ENCODE measurements around the gene UBTD1.
"Not testable (repeated sequence)": the region's sequence is repeated elsewhere in the genome, so short reads cannot be mapped to it uniquely, and the experiment has no call there.

Gene UBTD1

DNA sequence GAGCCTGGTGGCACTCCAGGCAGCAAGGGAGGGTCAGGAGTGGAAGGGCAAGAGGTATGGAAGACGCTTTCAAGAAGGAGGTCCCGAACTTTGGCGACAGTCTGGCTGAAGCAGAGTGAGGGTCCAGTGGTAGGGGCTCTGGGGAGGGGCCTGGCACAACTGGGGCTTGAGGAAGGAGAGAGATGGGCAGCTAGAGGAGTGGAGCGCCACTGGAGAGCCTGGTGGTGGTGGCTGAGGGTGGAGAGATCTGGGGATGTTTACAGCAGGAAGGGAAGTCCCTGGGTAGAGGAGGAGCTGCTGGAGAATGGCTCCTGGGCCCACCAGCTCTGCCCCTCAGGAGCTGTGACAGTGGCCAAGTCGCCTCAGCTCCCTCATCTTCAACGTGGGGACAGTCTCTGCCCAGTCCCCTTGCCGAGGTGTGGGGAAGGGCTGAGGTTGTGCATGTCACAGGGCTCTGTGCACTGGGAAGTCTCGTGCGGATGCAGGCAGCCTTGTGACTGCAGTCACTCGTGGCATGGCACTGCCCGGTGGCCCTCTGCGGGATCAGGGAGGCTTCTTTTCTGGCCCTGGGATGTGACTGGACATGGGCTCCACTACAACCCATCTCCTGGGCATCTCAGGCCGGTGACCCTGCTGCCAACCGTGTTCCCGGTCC is 18.5 kb downstream of the UBTD1 start:
- DNase-seq, result no peak

DNA sequence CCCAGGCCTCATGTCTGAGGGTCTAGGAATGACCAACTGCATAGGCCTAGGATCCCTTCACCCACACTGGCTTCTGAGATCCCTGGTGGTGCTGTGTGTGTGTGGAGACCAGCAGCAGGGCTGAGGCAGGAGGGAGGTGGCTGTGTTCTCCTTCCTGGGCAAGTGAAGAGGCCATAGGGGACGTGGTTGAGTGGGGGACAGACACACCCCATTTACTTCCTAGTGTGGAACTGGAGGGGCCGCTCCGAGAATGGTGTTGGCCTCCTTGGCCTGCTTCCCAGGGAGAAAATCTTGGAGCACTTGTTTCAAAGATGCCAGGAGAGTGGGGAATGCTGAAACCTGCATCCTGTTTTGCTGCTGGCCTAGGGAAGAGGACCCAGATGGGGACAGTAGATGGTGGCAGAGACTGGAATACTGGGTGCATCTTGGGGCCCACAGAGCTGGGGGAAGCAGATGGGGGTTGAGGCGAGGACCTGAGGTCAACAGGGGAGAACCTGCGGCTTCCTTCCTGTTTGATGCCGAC is 19.1 kb downstream of the UBTD1 start:
- no peak for DNase-seq

DNA sequence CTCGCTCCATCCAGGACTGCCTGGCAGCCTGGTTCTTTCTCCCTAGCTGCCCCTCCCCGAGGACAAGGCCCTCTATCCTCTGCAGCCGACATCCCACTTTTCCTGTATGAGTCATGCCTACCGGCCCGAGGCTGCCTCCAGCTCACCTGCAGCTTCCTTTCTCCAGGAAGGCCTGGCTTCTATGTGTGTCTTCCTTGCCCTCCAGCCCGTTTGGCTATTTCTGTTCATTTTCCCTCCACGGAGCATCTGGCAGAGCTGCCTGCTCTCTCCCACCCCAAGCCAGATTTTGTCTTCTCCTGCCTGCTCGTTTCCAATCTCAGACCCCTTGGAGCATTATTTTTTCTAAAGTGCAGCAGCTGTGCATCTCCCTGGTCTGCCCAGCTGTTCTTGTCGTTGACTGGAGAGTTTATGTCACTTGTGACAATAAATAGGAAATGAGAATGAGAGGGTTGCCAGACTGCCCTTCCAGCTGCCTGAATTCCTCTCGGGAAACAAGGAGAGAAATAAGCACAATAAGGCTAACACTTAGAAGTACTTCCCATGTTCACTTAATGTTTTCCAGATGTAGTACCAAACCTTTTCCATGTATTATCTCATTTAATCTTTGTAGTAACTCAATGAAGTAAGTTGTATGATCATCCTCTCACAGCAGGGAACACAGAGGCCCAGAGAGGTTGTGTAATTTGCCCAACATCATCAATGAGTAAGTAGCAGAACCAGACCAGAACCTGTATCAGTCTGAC is 19.7 kb downstream of the UBTD1 start:
- DNase-seq, result no peak

DNA sequence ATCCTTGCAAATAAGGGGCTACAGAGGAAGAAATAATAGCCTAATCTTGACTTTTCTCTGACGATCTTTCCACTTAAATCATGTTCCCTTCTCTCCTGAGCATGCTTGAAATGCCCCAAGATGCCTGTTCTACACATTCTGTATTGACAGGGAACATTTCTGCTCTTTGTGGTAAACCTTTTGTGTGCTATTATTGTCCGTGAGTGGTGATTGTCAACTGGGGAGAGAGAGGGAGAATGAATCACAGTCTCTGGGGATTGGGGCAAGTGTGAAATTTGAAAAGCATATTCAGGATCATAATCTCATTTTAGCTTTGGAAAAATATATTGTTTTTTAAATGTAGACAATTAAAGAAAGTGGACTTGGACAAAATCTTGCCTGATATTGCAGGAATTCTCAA is 20.6 kb downstream of the UBTD1 start:
- no peak for DNase-seq

DNA sequence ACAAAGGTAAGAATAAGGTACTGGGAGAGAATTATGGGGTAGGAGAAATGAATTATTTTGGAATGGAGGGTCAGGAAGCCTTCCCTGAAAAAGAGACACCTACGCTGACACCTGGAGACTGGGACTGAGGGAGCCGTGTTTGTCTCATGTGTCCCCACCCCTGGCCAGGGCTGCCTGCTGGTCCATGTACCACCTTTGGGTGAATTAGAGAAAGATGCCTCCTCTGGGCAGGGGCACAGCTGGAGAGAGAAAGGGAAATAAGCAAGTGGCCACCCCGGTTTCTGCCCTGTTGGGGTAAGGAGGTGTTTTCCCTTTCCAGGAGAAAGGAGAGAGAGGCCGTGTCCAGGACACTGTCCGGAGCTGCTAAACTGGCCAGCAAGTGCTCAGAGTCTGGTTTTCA is 21.8 kb downstream of the UBTD1 start:
- no peak for DNase-seq

DNA sequence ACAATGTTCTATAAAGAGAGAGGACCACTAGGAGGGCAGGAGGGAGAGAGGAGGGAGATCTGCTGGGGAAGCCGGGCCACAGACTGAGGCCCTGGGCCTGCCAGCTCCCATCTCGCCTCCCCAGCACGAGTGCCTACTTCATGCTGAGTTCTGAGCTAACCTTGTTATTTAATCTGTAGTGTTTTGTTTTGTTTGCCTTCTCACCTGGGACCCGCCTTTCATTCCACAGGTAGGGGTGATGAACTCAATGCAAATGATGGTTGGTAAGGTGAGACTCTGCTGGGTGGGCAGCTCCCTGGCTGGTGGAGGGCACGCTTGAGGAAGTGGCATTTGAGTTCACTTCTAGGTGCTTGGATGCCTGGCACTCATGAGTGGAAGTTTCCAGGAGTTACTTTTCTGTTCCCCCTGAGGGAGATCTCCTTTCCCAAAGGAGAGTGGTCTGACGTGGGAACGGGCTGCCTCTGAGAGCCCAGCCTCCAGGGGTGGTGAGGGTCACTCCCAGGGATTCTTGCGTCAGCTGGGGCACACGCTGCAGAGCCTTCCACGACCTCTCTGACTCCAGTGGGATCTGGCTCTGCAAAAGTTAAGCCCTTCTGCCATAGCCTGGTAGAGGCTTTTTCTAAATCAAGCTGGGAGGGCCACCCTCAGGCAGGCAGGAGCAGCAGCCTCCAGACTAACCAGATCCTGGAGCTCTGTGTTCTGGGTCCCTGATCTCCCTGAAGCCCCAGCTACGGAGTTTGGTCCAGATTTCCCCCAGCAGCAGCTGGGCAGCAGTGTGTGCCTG is 22.4 kb downstream of the UBTD1 start:
- no peak for DNase-seq

DNA sequence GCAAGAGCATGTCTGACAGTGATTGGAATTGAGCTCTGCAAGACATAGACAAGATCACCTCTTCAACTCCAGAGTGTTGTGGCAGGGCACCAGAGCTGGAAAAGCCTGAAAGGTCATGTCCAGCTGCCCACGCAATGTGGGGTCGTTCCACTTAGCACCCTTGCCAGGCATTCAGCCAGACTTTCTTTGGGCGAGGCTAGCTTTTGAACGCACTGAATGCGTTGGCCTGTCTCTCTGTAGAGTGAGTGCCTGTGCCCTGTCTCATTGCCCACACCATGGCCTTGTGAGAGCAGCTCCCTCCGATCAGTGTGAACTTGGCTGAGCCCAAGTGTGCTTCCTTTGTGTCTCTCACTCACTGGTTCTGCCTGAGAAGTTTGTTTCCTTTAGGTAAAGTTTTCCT is 23.3 kb downstream of the UBTD1 start:
- no peak for DNase-seq

DNA sequence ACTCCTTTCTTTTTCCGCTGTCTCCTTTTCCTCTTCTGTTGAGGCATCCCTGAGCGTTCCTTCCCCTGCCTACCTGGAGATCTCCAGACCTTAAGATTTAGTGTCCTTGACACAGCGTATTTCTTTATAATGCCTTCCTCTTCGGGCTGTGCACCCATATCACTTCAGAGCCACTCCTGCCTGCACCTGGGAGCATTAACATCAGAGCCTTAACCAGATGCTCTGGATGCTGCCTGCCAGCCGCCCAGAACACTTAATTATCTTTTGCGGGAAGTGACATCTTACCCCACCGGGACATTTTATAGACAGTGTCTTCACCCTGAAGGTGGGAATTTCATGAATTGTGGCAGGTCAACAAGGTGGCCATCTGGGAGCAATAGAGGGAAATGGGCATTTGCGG is 24.2 kb downstream of the UBTD1 start:
- no peak for DNase-seq

DNA sequence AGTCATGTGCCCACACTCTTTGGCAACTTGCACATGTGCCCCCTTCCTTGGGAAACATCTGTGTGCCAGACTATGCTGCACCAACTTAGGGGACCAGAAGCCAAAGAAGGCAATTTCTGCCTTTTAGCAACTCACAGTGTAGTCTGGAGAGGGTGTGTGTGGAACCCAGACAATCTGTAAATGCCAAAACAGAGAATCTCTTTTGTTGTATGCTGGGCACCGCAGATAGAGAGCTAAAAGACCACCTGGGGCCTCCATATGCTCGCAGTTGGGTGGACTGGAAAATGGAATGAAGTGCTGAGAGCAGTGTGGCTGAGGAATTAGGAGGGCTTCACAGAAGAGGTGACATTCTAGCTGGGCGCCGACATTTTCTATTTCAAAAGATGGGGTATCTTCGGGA is 26.4 kb downstream of the UBTD1 start:
- no peak for DNase-seq

DNA sequence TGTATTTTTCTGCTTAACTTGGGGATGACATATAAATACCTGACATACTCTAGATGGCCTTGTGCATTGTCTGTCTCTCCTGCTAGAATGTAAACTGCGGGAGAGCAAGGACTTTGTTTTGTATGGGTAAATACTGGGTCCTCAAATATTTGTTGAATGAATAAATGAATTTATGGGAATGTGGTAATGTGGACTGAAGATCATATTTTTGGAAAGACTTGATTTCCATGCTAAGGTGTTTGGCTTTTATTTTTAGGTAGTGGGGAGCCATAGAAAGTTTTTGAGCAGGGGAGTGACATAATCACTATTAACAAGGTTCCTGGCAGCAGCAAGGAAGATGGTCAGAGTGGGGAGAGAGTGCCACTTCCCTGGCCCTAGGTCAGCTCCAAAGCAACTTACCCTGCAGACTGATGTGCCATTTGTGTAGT is 27.0 kb downstream of the UBTD1 start:
- DNase-seq, result no peak

DNA sequence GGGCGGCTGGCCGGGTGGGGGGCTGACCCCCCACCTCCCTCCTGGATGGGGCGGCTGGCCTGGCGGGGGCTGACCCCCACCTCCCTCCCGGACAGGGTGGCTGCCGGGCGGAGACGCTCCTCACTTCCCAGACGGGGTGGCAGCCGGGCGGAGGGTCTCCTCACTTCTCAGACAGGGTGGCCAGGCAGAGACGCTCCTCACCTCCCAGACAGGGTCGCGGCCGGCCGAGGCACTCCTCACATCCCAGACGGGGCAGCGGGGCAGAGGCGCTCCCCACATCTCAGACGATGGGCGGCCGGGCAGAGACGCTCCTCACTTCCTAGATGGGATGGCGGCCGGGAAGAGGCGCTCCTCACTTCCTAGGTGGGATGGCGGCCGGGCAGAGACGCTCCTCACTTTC is 30.2 kb downstream of the UBTD1 start:
- not testable (repeated sequence) for DNase-seq

DNA sequence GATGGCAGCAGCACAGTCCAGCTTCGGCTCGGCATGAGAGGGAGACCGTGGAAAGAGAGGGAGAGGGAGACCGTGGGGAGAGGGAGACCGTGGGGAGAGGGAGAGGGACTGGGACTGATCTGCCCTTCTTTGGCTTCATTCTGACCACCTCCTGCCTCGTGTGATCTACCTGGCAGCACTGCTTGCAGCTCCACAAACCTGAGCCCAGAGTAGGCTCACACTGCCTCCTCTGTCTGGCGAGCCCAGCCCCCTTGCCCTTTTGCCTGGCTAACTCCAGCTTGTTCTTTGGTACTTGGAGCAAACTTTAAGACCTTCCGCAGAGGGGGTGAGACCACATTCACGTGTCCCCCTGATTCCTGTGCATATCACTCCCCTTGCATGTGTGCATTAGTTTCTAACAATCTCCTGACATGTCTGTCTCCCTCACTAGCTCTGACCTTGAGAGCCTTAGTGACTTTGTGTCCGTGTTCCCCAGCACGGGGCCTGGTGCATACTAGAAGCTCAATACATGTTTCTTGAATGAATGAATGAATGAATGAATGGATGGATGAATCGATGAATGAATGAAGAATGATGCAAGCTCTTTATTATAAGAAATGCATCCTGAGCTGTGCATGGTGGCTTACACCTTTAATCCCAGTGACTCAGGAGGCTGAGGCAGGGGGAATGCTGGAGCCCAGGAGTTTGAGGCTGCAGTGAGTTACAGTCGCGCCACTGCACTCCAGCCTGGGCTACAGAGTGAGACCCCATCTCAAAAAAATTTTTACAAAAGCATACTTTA is 31.2 kb downstream of the UBTD1 start:
- no peak for DNase-seq

DNA sequence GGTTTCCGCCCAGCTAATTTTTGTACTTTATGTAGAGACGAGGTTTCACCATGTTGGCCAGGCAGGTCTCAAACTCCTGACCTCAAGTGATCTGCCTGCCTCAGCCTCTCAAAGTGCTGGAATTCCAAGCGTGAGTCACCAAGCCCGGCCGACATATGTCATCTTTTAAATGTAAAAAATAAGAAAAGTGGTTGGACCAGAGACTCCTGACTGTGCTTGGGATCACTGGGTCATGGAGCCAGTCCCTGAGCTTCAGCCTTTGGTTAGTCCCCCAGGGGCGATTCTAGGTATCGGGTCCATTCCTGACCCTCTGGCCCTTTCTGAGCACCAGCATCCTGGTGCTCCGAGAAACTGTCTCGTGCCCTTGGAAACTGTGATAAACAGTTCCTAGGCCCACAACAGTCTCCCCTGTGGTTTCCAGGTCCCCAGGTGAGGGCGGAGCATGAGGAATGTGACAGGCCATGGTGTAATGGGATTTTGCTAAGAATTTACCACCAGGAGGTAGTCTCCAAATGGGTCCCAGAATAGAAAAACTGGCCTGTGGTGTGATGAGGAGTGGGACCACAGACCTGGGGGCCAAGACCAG is 32.8 kb downstream of the UBTD1 start:
- no peak for DNase-seq

DNA sequence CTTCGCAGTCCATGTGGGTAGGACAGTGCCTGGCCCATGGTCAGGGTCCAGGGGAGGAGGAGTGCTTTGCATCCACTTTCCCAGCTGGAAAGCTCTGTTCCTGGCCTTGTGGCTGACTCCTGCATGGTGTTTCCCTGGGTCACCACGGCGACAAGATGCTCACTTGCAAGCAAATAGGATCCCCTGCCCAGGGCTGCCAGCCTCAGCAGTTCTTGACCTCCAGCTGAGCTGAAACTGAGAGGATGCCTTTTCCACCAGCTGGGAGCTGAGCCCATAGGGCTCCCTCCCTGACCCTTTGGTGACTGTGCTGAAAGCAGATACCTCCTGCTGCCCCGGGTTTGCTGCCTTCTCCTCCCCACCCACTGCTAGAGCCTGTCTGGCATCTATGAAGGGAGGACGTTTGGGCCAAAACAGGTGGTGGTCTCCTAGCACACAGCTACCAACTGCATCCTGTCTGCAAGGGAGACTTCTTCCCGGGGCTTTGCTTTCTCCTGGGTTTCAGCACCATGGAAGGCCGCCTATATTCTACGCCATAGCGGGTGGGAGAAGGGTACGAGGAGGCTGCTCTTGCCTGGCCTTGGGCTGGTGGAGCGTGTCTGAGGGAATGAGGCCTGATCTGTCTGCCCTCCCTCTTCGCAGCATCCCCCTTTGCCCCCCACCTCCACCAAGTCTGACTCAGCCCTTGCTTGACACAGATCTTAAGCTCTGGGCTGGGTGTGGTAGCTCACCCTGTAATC is 34.4 kb downstream of the UBTD1 start:
- no peak for DNase-seq

DNA sequence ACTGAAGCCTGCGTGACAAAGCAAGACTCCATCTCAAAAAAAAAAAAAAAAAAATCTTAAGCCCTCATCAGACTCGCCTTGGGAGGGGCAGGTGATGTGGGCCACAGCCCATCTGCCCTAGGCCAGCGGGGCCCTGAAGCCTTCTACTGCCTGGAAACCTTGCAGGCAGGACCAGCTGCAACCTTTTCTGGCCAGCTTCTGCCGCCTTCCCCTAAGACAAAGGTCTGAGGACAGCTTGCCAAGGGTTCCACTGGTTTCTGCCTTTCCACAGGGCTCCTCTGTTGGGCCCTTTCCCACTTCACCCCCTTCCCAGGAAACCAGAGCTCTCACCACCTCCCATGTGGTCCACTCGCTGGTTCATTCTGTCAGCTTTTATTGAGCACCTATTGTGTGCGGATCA is 35.2 kb downstream of the UBTD1 start:
- no peak for DNase-seq

DNA sequence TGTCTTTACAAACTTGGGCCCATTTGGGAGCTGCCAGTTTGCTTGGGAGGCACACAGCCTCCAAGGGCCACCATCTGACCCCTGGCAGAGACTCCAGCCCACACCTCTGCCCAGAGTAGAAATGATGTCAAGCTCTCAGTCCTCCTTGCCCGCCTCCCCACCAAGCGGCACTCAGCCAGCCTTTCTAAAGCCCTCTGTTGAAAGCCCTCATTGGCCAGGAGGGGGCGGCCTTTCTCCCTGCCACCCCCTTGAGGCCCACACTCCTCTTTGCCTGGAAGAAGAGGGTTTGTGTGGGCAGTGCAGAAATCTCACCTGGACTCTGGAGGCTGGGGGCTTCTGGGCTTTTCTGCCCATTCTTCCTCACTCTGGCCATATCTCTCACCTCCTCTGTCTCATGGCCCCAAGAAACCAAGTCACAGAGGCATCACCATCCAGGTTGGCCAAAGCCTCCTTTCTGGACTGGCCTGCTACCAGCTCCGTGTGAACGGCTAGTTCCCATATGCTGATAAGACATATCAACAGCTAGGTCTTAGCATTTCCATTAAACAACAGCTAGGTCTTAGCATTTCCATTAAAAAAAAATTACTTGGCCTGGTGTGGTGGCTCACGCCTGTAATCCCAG is 36.1 kb downstream of the UBTD1 start:
- no peak for DNase-seq

DNA sequence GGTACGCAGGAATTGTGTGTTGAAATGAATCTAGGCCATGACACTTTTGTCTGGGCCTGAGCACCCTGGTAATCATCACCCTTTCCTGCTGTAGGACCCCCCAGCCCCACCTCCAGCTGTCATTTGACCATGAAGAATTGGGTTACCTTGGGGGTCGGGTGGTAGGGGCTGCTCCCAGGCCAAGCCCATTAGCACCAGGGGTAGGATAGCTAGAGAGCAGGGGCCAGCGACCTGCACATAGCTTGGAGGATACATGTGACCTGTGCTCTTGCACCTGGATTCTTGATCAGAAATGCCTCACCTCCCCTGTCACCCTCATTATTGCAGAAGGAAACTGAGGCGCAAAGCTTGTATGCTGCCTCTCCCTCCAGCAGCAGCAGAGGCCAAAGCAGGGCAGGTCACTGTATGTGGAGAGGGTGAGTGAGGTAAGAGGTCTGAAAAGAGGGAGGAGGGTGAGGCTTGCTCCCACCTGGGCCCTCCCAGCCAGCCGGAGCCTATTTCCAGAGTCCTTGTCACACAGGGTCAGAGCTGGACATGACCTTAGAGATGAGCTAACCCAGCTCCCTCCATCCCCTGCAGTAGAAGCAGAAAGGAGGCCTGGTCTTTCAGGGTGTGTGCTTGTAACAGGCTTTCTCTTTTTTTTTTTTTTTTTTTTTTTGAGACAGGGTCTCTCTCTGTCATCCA is 38.6 kb downstream of the UBTD1 start:
- no peak for DNase-seq

DNA sequence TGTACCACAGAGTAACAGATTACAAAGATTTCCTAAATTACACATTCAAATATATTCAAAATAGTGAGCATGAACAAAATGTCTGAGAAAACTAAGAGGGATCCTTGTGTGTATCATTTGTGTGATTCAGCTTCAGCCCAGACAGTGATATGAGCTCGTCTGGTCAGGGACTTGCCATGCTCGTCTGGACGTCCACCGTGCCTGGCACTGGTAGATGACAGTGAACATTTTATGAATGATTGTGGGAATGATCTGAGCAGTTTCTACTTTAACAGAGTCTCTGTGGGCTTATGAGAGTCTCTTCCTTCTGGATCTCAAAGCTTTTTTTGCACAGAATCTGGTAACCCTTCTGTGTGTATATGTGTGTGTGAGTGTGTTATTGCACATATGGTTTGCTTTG is 39.7 kb downstream of the UBTD1 start:
- DNase-seq, result no peak

DNA sequence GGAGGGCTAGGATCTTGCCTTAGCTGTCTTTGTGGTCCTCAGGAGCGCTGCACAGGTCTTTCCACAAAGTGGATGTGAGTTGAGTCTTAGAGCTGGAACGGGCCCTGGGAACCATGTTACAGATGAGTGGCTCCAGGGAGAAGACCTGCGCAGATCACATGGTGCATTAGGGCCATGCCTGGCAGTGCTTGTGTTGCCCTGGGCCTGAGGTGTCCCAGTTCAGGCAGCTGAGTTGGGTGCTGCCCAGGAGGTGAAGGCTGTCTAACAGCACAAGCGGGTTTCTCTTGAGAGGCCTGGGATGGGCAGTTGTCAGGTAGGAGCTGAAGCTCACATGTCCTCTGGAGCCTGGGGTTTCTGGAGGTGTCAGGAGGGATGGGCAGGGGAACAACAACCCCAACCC is 40.1 kb downstream of the UBTD1 start:
- DNase-seq, result no peak

DNA sequence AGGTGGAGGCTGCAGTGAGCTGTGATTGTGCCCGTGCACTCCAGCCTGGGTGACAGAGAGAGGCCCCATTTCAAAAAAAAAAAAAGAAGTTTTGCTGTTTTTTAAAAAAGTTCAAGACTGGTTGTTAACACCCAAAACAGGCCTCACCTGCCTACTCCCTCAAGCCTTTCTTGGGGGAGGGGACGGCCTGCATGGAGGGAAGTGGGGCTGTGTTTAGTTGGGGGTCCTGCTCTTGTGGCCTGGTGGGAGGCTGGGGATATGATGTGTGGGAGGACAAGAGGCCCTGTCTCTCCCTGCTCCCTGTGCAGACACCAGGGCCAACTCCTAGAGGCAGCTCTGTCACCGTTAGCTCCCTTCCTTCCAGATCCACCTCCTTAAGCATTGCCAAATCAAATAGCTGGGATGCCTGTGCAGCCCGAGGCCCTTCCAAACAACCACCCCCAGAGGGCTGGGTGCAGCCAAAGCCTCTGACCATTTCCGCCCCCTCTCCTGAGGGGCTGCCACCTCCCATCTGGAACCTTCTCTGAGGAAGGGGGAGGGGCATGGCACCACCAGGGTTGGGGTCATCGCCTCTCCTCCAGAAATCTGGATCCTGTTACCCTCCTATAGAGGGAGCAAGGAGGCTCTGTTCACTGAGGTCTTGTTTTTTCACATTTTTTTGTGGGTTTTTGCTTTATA is 40.9 kb downstream of the UBTD1 start:
- no peak for DNase-seq

Data from effector CD4-positive, alpha-beta T cell (primary cell).